GM12878 (cell line): ENCODE measurements around the gene CUL1. TPM values are rescaled to one million over a fixed set of nuclear protein-coding genes. Genes with fewer than 3 reads are reported as not detected.

Experiments
- ATAC-seq: fragments of 200-7000 bp; cut with Tn5 transposase; 3 replicates; pipeline ENCODE4 v1.9.1; 2020; ENCODE audit warnings: mild to moderate bottlenecking, moderate library complexity
- BruUV-seq: library from RNA; stranded (reverse); fragments of 400-500 nt; replicated peaks from 2 replicates; lab custom pipeline; 2021; lab: Mats Ljungman, UMichigan
- CTCF ChIA-PET: fragments of 300-600 bp; sonication (Branson Sonifier 250); formaldehyde crosslinking; extraction: SDS; loops from one replicate; lab custom pipeline; 2021; ENCODE audit warnings: inconsistent platforms; lab: Yijun Ruan, JAX
- POLR2A ChIA-PET: fragments of 350-600 bp; formaldehyde crosslinking; extraction: SDS; loops from one replicate; lab custom pipeline; 2021; ENCODE audit warnings: inconsistent platforms; lab: Charles Lee
- RAD21 ChIA-PET: fragments of 300-600 bp; sonication (Branson Sonifier 250); formaldehyde crosslinking; loops from one replicate; lab custom pipeline; 2023; ENCODE audit warnings: antibody characterized with exemption; ENCODE audit not compliant: unreplicated experiment; lab: Charles Lee
- SMC1A ChIA-PET: fragments of 300-600 bp; sonication (Branson Sonifier 250); formaldehyde crosslinking; loops from one replicate; lab custom pipeline; 2023; ENCODE audit not compliant: unreplicated experiment, uncharacterized antibody; lab: Charles Lee
- DNase-seq: peaks from one replicate; pipeline ENCODE4 v3.0.0-alpha.2; 2011; ENCODE audit warnings: low read depth, low spot score
- FAIRE-seq: peaks from 3 replicates; lab custom pipeline; 2011; peaks lifted over from hg19 to GRCh38; lab: Jason Lieb, UNC
- H2AFZ ChIP-seq: 2 replicates; pipeline ENCODE4 v1.6.0; 2011; ENCODE audit warnings: low read depth, low read length, control low read depth; ENCODE audit not compliant: control insufficient read depth
- H3K27ac ChIP-seq: 2 replicates; pipeline ENCODE4 v1.5.1; 2011; ENCODE audit warnings: control low read depth; ENCODE audit not compliant: control insufficient read depth, insufficient read depth
- H3K27me3 ChIP-seq, 2 experiments: replicated peaks in 1 of 2; 2 replicates each; pipeline versions ENCODE4 v1.6.0 to v1.6.1; 2011; ENCODE audit warnings: low read length in 1 of 2; ENCODE audit not compliant: control insufficient read depth in 2 of 2, insufficient read depth in 2 of 2
- H3K36me3 ChIP-seq, 2 experiments: 2 replicates each; pipeline ENCODE4 v1.5.1; 2011; ENCODE audit warnings: low read length in 1 of 2; ENCODE audit not compliant: control insufficient read depth in 2 of 2, insufficient read depth in 2 of 2
- H3K4me1 ChIP-seq: 2 replicates; pipeline ENCODE4 v1.6.1; 2011; ENCODE audit warnings: mild to moderate bottlenecking, low read length, moderate library complexity, mixed read lengths; ENCODE audit not compliant: control insufficient read depth, insufficient read depth
- H3K4me2 ChIP-seq: 2 replicates; pipeline ENCODE4 v1.6.0; 2011; ENCODE audit warnings: control low read depth; ENCODE audit not compliant: control insufficient read depth, insufficient read depth
- H3K4me3 ChIP-seq: fragments of 200-600 bp; sonication (generic); 2 replicates; pipeline ENCODE4 v1.5.1; 2016
- H3K79me2 ChIP-seq: 2 replicates; pipeline ENCODE4 v1.6.0; 2011; ENCODE audit warnings: low read length; ENCODE audit not compliant: control insufficient read depth, insufficient read depth
- H3K9ac ChIP-seq: 2 replicates; pipeline ENCODE4 v1.8.0; 2011; ENCODE audit warnings: low read length, control low read depth, mixed read lengths; ENCODE audit not compliant: control insufficient read depth, insufficient read depth
- H3K9me3 ChIP-seq: replicated peaks from 3 replicates; pipeline ENCODE4 v1.5.1; 2011; ENCODE audit warnings: mild to moderate bottlenecking, low read length; ENCODE audit not compliant: control insufficient read depth, insufficient read depth
- H4K20me1 ChIP-seq: 2 replicates; pipeline ENCODE4 v1.6.0; 2011; ENCODE audit not compliant: control insufficient read depth, insufficient read depth
- BACH1 ChIP-seq: fragments of 450-650 bp; IDR thresholded peaks from 2 replicates; pipeline ENCODE4 v1.6.1; 2017; ENCODE audit warnings: mild to moderate bottlenecking, borderline replicate concordance
- WGBS: methylation state at CpG from one replicate; pipeline ENCODE4 v1.1.6; 2016; ENCODE audit warnings: low lambda C conversion rate; ENCODE audit not compliant: insufficient replicate concordance, insufficient coverage; ENCODE audit errors: missing lambda C conversion rate; 5-methylcytosine and 5-hydroxymethylcytosine counted together
- in situ Hi-C: fragments of 300-500 bp; cut with MboI; formaldehyde crosslinking; loops from 9 replicates; pipeline ENCODE4 v1.14.3; 2018; ENCODE audit warnings: mixed read lengths
- intact Hi-C: fragments of 100-400 bp; cut with micrococcal nuclease; formaldehyde crosslinking; loops from one replicate; pipeline ENCODE4 v1.14.2; 2022; ENCODE audit not compliant: unreplicated experiment
- polyA plus RNA-seq, 11 experiments: library from polyadenylated mRNA; depleted of rRNA in 4 of 11; unstranded in 6 of 11; stranded (reverse) in 5 of 11; fragments of >200 nt; fragmentation: Nextera tagmentation in 4 of 11; fragmentation: Illumina TruSeq in 1 of 11; extraction: Ambion mirVana in 4 of 11; extraction: Trizol in 1 of 11; gene quantifications; 1 replicate in 1 of 11; 2 replicates in 10 of 11; pipeline versions ENCODE4 v1.2.1 to v1.2.3, GENCODE V29; 2011 to 2016; ENCODE audit warnings: inconsistent platforms in 2 of 11, missing spikeins in 2 of 11, low read depth in 1 of 11
- total RNA-seq, 4 experiments: library from RNA; depleted of rRNA in 3 of 4; stranded (reverse); fragments of >200 nt in 3 of 4; fragmentation: Illumina TruSeq in 1 of 4; extraction: Trizol in 1 of 4; gene quantifications; 2 replicates each; pipeline versions ENCODE4 v1.2.1 to v1.2.3, GENCODE V29; 2013 to 2021
- TF ChIP-seq, protein P1 (sequence below): IDR thresholded peaks from 2 replicates; pipeline ENCODE4 v1.6.1; 2012; ENCODE audit warnings: low read depth, low read length, improper control_type of control experiment
- TF ChIP-seq, protein P2 (sequence below): fragments of 450-650 bp; IDR thresholded peaks from 2 replicates; pipeline ENCODE4 v1.6.1; 2017; ENCODE audit warnings: mild to moderate bottlenecking, moderate library complexity

Gene CUL1
- total and polyA plus RNA-seq, 10 of the 15 experiments (the other 5 are each of a cell fraction or from before 2014, with no cell fraction given) = 13.3 to 63.9 (median 45.9) TPM

DNA sequence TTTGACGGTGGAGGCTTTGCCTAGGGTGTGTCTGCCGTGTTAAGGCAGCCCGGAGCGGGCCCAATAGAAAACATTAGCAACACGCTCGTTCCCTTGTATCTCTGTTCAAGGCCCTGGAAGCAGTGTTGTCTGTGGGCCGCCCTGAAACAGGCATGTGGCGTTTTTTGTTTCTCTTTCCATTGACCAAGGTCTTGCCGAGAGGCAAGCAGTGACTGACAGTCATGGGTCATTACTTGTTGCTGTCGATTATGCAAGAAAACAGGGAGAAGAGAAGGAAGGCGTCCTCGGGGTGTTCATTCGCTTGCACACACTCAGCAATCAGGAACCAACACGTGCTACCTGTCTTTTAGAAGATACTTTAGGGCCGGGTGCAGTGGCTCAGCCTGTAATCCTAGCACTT, 92.8 kb downstream of the CUL1 start (continued):
- TF ChIP-seq, protein P1, sequence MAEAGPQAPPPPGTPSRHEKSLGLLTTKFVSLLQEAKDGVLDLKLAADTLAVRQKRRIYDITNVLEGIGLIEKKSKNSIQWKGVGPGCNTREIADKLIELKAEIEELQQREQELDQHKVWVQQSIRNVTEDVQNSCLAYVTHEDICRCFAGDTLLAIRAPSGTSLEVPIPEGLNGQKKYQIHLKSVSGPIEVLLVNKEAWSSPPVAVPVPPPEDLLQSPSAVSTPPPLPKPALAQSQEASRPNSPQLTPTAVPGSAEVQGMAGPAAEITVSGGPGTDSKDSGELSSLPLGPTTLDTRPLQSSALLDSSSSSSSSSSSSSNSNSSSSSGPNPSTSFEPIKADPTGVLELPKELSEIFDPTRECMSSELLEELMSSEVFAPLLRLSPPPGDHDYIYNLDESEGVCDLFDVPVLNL = no peak

DNA sequence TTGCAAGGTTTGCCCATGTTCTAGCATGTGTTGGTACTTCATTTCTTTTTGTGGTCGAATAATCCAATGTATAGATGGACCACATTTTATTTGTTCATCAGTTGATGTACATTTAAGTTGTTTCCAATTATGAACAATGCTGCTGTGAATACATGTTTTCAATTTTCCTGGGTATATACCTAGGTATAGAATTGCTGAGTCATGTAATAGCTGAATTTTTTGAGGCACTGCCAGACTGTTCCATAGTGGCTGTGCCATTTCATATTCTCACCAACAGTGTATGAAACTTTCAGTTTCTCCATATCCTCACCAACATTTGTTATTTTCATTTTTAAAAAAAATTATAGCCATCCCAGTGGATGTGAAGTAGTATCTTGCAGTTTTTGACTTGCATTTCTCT, 94.9 kb downstream of the CUL1 start:
- TF ChIP-seq, protein P2, sequence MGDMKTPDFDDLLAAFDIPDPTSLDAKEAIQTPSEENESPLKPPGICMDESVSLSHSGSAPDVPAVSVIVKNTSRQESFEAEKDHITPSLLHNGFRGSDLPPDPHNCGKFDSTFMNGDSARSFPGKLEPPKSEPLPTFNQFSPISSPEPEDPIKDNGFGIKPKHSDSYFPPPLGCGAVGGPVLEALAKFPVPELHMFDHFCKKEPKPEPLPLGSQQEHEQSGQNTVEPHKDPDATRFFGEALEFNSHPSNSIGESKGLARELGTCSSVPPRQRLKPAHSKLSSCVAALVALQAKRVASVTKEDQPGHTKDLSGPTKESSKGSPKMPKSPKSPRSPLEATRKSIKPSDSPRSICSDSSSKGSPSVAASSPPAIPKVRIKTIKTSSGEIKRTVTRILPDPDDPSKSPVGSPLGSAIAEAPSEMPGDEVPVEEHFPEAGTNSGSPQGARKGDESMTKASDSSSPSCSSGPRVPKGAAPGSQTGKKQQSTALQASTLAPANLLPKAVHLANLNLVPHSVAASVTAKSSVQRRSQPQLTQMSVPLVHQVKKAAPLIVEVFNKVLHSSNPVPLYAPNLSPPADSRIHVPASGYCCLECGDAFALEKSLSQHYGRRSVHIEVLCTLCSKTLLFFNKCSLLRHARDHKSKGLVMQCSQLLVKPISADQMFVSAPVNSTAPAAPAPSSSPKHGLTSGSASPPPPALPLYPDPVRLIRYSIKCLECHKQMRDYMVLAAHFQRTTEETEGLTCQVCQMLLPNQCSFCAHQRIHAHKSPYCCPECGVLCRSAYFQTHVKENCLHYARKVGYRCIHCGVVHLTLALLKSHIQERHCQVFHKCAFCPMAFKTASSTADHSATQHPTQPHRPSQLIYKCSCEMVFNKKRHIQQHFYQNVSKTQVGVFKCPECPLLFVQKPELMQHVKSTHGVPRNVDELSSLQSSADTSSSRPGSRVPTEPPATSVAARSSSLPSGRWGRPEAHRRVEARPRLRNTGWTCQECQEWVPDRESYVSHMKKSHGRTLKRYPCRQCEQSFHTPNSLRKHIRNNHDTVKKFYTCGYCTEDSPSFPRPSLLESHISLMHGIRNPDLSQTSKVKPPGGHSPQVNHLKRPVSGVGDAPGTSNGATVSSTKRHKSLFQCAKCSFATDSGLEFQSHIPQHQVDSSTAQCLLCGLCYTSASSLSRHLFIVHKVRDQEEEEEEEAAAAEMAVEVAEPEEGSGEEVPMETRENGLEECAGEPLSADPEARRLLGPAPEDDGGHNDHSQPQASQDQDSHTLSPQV = no peak
- TF ChIP-seq BACH1 = peak; percentile 73
- Histone ChIP-seq H3K4me1 (no peaks in the 10 kb centered on the region), H3K27ac (no peak overlapping the region), H3K4me3 (no peak overlapping the region), H3K27me3 (no peaks in the 10 kb centered on the region), H3K36me3 (peaks cover 12 to 24% of the 10 kb centered on the region in 2 experiments), H3K79me2 (no peaks in the 10 kb centered on the region), H2AFZ (no peak overlapping the region), H3K4me2 (no peak overlapping the region), H3K9me3 (no peaks in the 10 kb centered on the region), H3K9ac (no peak overlapping the region), H4K20me1 (no peaks in the 10 kb centered on the region)
- ATAC-seq = no peak
- FAIRE-seq = no peak
- DNase-seq = no peak
- intact Hi-C loops (no loop called here), in situ Hi-C loops (no loop called here)
- CTCF ChIA-PET = interaction anchor here (1.0 to 1.6 kb wide), 2 partner anchors 19 to 46 kb away, joined by 3 to 6 read pairs; no protein-coding TSS in a partner anchor
- SMC1A ChIA-PET = interaction anchor here (0.9 to 1.6 kb wide), 3 partner anchors 23 to 170 kb away, joined by 3 to 5 read pairs (median 3); no protein-coding TSS in a partner anchor
- 96% methylated on average over 1 of the region's 1 CpG for WGBS
- no TSS peak for BruUV-seq
- POLR2A ChIA-PET = no interaction called here
- RAD21 ChIA-PET = no interaction called here
